ENCODE measurements around the gene MCTP1.

The MCTP1 gene

GRCh38 chr5:94993491-94993890, 291.4 kb downstream of the MCTP1 start:
- H3K4me3 ChIP-seq (ENCODE audit: control insufficient read depth, low read depth, low read length), result no peak overlapping the region
- no peak for DNase-seq (ENCODE audit: low read depth)
- no peak for TF ChIP-seq CTCF (conservative IDR thresholded peaks at IDR 0.05; ENCODE audit: control insufficient read depth, insufficient read depth, low read depth, low read length)

GRCh38 chr5:94992325-94992724, 292.6 kb downstream of the MCTP1 start:
- no peak for DNase-seq (ENCODE audit: low read depth)
- TF ChIP-seq CTCF (conservative IDR thresholded peaks at IDR 0.05; ENCODE audit: control insufficient read depth, insufficient read depth, low read depth, low read length), result no peak
- H3K4me3 ChIP-seq (ENCODE audit: control insufficient read depth, low read depth, low read length), result no peak overlapping the region

GRCh38 chr5:94983861-94984535, 300.9 kb downstream of the MCTP1 start:
- peak; percentile 84 for DNase-seq (ENCODE audit: low read depth)
- no peak overlapping the region for H3K4me3 ChIP-seq (ENCODE audit: control insufficient read depth, low read depth, low read length)
- no peak for TF ChIP-seq CTCF (conservative IDR thresholded peaks at IDR 0.05; ENCODE audit: control insufficient read depth, insufficient read depth, low read depth, low read length)

- no peak overlapping the region for H3K4me3 ChIP-seq (ENCODE audit: control insufficient read depth, low read depth, low read length)
- no peak for DNase-seq (ENCODE audit: low read depth)
- no peak for TF ChIP-seq CTCF (conservative IDR thresholded peaks at IDR 0.05; ENCODE audit: control insufficient read depth, insufficient read depth, low read depth, low read length)
Measured at GRCh38 chr5:94977437-94977836, 307.5 kb downstream of the MCTP1 start.

- no peak for DNase-seq (ENCODE audit: low read depth)
- no peak overlapping the region for H3K4me3 ChIP-seq (ENCODE audit: control insufficient read depth, low read depth, low read length)
- TF ChIP-seq CTCF (conservative IDR thresholded peaks at IDR 0.05; ENCODE audit: control insufficient read depth, insufficient read depth, low read depth, low read length), result no peak
Measured at GRCh38 chr5:94976853-94977252, 308.0 kb downstream of the MCTP1 start.

GRCh38 chr5:94972268-94972667, 312.6 kb downstream of the MCTP1 start:
- no peak overlapping the region for H3K4me3 ChIP-seq (ENCODE audit: control insufficient read depth, low read depth, low read length)
- DNase-seq (ENCODE audit: low read depth), result no peak
- no peak for TF ChIP-seq CTCF (conservative IDR thresholded peaks at IDR 0.05; ENCODE audit: control insufficient read depth, insufficient read depth, low read depth, low read length)

GRCh38 chr5:94969174-94969573, 315.7 kb downstream of the MCTP1 start:
- no peak overlapping the region for H3K4me3 ChIP-seq (ENCODE audit: control insufficient read depth, low read depth, low read length)
- TF ChIP-seq CTCF (conservative IDR thresholded peaks at IDR 0.05; ENCODE audit: control insufficient read depth, insufficient read depth, low read depth, low read length), result peak; percentile 33
- peak; percentile 54 for DNase-seq (ENCODE audit: low read depth)

Measured in fibroblast of mammary gland (primary cell).